Measurements from ENCODE around the gene MAP2. TPM values are rescaled to one million over a fixed set of nuclear protein-coding genes. Genes with fewer than 3 reads are reported as not detected.

The MAP2 gene
- total and polyA plus RNA-seq, 10 of the 15 experiments (the other 5 are each of a cell fraction or from before 2014, with no cell fraction given): 0.01 TPM; not detected in 9

- TF ChIP-seq NKRF (conservative IDR thresholded peaks at IDR 0.05) (no peak), ZNF592 (IDR thresholded peaks at IDR 0.05) (no peak), ASH2L (IDR thresholded peaks at IDR 0.05; ENCODE audit: borderline replicate concordance, low read depth) (no peak), SIX5 (IDR thresholded peaks at IDR 0.05; ENCODE audit: low read depth, low read length, severe bottlenecking) (no peak)
Observed at GRCh38 chr2:209577376-209578357, 153.8 kb downstream of the MAP2 start (continued).

All from GM12878 (cell line).